GM19395 (cell line): ENCODE measurements around the gene SH3TC2.
"Not testable (repeated sequence)": the region's sequence is repeated elsewhere in the genome, so short reads cannot be mapped to it uniquely, and the experiment has no call there.

Experiments
- ATAC-seq: cut with Tn5 transposase; IDR thresholded peaks from one replicate; pipeline ENCODE4 v1.9.1; 2021; ENCODE audit warnings: mild to moderate bottlenecking, moderate library complexity; ENCODE audit not compliant: unreplicated experiment

The SH3TC2 gene

GRCh38 chr5:149063017-149063687 lies at the start of gene SH3TC2:
SH3TC2 (minus strand) TSS chr5:149063062; CDS start chr5:149063022, 40 bp downstream.
- ATAC-seq, result no peak

- ATAC-seq, result no peak
These were observed 47.5 kb upstream of the SH3TC2 start for GRCh38 chr5:149110406-149110805.

GRCh38 chr5:149108651-149109280 lies 45.9 kb upstream of the SH3TC2 start:
- ATAC-seq, result no peak

- no peak for ATAC-seq
These were observed 37.5 kb upstream of the SH3TC2 start for GRCh38 chr5:149100331-149100730.

- ATAC-seq, result no peak
These were observed 37.1 kb upstream of the SH3TC2 start for GRCh38 chr5:149099920-149100319.

- no peak for ATAC-seq
These were observed 32.1 kb upstream of the SH3TC2 start for GRCh38 chr5:149094996-149095395.

GRCh38 chr5:149093625-149094024 lies 30.8 kb upstream of the SH3TC2 start:
- ATAC-seq, result no peak

GRCh38 chr5:149089796-149090195 lies 26.9 kb upstream of the SH3TC2 start:
- ATAC-seq, result no peak

GRCh38 chr5:149088686-149089085 lies 25.8 kb upstream of the SH3TC2 start:
- no peak for ATAC-seq

- no peak for ATAC-seq
These were observed 21.0 kb upstream of the SH3TC2 start for GRCh38 chr5:149083846-149084245.

- ATAC-seq, result no peak
These were observed 19.4 kb upstream of the SH3TC2 start for GRCh38 chr5:149082271-149082670.

GRCh38 chr5:149080294-149080693 lies 17.4 kb upstream of the SH3TC2 start:
- no peak for ATAC-seq

- no peak for ATAC-seq
These were observed 17.0 kb upstream of the SH3TC2 start for GRCh38 chr5:149079883-149080282.

GRCh38 chr5:149074071-149074470 lies 11.2 kb upstream of the SH3TC2 start:
- not testable (repeated sequence) for ATAC-seq

- no peak for ATAC-seq
These were observed 10.4 kb upstream of the SH3TC2 start for GRCh38 chr5:149073213-149073612.

- no peak for ATAC-seq
These were observed 9.9 kb upstream of the SH3TC2 start for GRCh38 chr5:149072791-149073190.

- ATAC-seq, result no peak
These were observed 9.5 kb upstream of the SH3TC2 start for GRCh38 chr5:149072376-149072775.

GRCh38 chr5:149071756-149072155 lies 8.9 kb upstream of the SH3TC2 start:
- no peak for ATAC-seq

GRCh38 chr5:149071216-149071615 lies 8.4 kb upstream of the SH3TC2 start:
- ATAC-seq, result no peak

- no peak for ATAC-seq
These were observed 6.8 kb upstream of the SH3TC2 start for GRCh38 chr5:149069711-149070110.

- no peak for ATAC-seq
These were observed 1.1 kb upstream of the SH3TC2 start for GRCh38 chr5:149063896-149064478.

- ATAC-seq, result no peak
These were observed 368 bp downstream of the SH3TC2 start for GRCh38 chr5:149062371-149063016.
